Activated T-helper 1 cell treated with anti-CD3 and anti-CD28 coated beads, Interleukin-12 subunit alpha, Interleukin-12 subunit beta, Interleukin-2, Interleukin-4 antibody, amounts not matched to agents 30 ng/mL and 10 ng/mL and 1 ng/mL, durations not matched to agents 14 hours and 24 hours and 36 hours (primary cell): ENCODE results near the gene ADAM15. TPM values are rescaled to one million over a fixed set of nuclear protein-coding genes. Genes with fewer than 3 reads are reported as not detected.

Experiments used
- DNase-seq: peaks from one replicate; pipeline ENCODE4 v3.0.0; 2021; ENCODE audit warnings: low spot score
- H3K27ac Mint-ChIP-seq: one replicate; pipeline ENCODE4 v1.8.0; 2021; ENCODE audit warnings: mild to moderate bottlenecking, mixed read lengths
- H3K27me3 Mint-ChIP-seq: one replicate; pipeline ENCODE4 v1.8.0; 2022; ENCODE audit warnings: mild to moderate bottlenecking, moderate library complexity, mixed read lengths; ENCODE audit not compliant: insufficient read depth
- H3K36me3 Mint-ChIP-seq: one replicate; pipeline ENCODE4 v1.8.0; 2021; ENCODE audit warnings: low read depth, mixed read lengths
- H3K4me1 Mint-ChIP-seq: one replicate; pipeline ENCODE4 v1.8.0; 2021; ENCODE audit warnings: low read depth, mixed read lengths
- H3K4me3 Mint-ChIP-seq: one replicate; pipeline ENCODE4 v1.8.0; 2021; ENCODE audit warnings: mild to moderate bottlenecking, moderate library complexity, mixed read lengths
- H3K9me3 Mint-ChIP-seq: one replicate; pipeline ENCODE4 v1.8.0; 2021; ENCODE audit warnings: mixed read lengths
- intact Hi-C: fragments of 100-400 bp; cut with micrococcal nuclease; formaldehyde crosslinking; loops from one replicate; pipeline ENCODE4 v1.15.1; 2024
- total RNA-seq: library from RNA; stranded (reverse); gene quantifications from 2 replicates; pipeline ENCODE4 v1.2.3, GENCODE V29; 2022

Gene ADAM15
- total RNA-seq, 1 donor from 2014 or later = 82.9 TPM

- H3K4me1 Mint-ChIP-seq = peaks cover 34% of the 10 kb centered on the region
- peak overlapping the region; percentile 88 for H3K4me3 Mint-ChIP-seq
- H3K27me3 Mint-ChIP-seq = peaks cover 31% of the 10 kb centered on the region
- intact Hi-C loops = loop anchor here (1.0 to 10.0 kb wide), 15 partner anchors 7 to 760 kb away; partner anchors contain the start of genes ADAR, AQP10, ATP8B2 and CKS1B
- H3K9me3 Mint-ChIP-seq = no peaks in the 10 kb centered on the region
- peaks cover 4% of the 10 kb centered on the region for H3K36me3 Mint-ChIP-seq
- H3K27ac Mint-ChIP-seq = peak overlapping the region; percentile 94
- peak; percentile 89 for DNase-seq
Measured at GRCh38 chr1:155084722-155085503, 33.8 kb downstream of the ADAM15 start.

- Mint-ChIP-seq H3K9me3 (no peaks in the 10 kb centered on the region), H3K27me3 (peaks cover 27% of the 10 kb centered on the region), H3K4me3 (peak overlapping the region; percentile 88), H3K36me3 (peaks cover 4% of the 10 kb centered on the region), H3K27ac (peak overlapping the region; percentile 94), H3K4me1 (peaks cover 34% of the 10 kb centered on the region)
- intact Hi-C loops = loop anchor here (1.0 to 10.0 kb wide), 11 partner anchors 40 to 761 kb away; partner anchors contain the start of genes AQP10, ATP8B2, CKS1B and KRTCAP2
- peak; percentile 59 for DNase-seq
Measured at GRCh38 chr1:155085504-155086127, 34.5 kb downstream of the ADAM15 start.

- peak; percentile 73 for DNase-seq
- H3K27ac Mint-ChIP-seq = peak overlapping the region; percentile 81
- H3K36me3 Mint-ChIP-seq = peaks cover 4% of the 10 kb centered on the region
- peaks cover 34% of the 10 kb centered on the region for H3K4me1 Mint-ChIP-seq
- H3K27me3 Mint-ChIP-seq = peaks cover 23% of the 10 kb centered on the region
- intact Hi-C loops = loop anchor here (1.0 to 10.0 kb wide), 4 partner anchors 82 to 761 kb away; partner anchors contain the start of genes AQP10, ATP8B2 and RUSC1
- no peaks in the 10 kb centered on the region for H3K9me3 Mint-ChIP-seq
- peak overlapping the region; percentile 67 for H3K4me3 Mint-ChIP-seq
Measured at GRCh38 chr1:155086128-155086741, 35.1 kb downstream of the ADAM15 start.

- H3K36me3 Mint-ChIP-seq = no peaks in the 10 kb centered on the region
- DNase-seq = no peak
Measured at GRCh38 chr1:155086856-155087535, 35.9 kb downstream of the ADAM15 start.

GRCh38 chr1:155091071-155092051 is 40.2 kb downstream of the ADAM15 start:
- no peak overlapping the region for H3K27ac Mint-ChIP-seq
- H3K9me3 Mint-ChIP-seq = no peaks in the 10 kb centered on the region
- peaks cover 20% of the 10 kb centered on the region for H3K27me3 Mint-ChIP-seq
- peaks cover 7% of the 10 kb centered on the region for H3K4me1 Mint-ChIP-seq
- peak; percentile 69 for DNase-seq
- no peaks in the 10 kb centered on the region for H3K36me3 Mint-ChIP-seq
- intact Hi-C loops = loop anchor here (1.0 to 5.0 kb wide), 5 partner anchors 7 to 82 kb away; partner anchors contain the start of genes EFNA1, KRTCAP2, SLC50A1 and TRIM46
- no peak overlapping the region for H3K4me3 Mint-ChIP-seq

More at GRCh38 chr1:155086856-155087535, 35.9 kb downstream of the ADAM15 start:
- Mint-ChIP-seq H3K27me3 (peaks cover 17% of the 10 kb centered on the region), H3K27ac (no peak overlapping the region), H3K4me3 (peak overlapping the region; percentile 57), H3K4me1 (peaks cover 31% of the 10 kb centered on the region), H3K9me3 (no peaks in the 10 kb centered on the region)
- intact Hi-C loops = loop anchor here (1.0 to 10.0 kb wide), 4 partner anchors 81 to 762 kb away; partner anchors contain the start of genes AQP10, ATP8B2 and RUSC1

GRCh38 chr1:155092131-155092530 is 41.0 kb downstream of the ADAM15 start:
- H3K27ac Mint-ChIP-seq = no peak overlapping the region
- intact Hi-C loops = loop anchor here (1.0 to 5.0 kb wide), 2 partner anchors 8 to 35 kb away; partner anchors contain the start of gene EFNA1
- DNase-seq = no peak
- H3K4me3 Mint-ChIP-seq = no peak overlapping the region
- peaks cover 7% of the 10 kb centered on the region for H3K4me1 Mint-ChIP-seq
- H3K27me3 Mint-ChIP-seq = peaks cover 27% of the 10 kb centered on the region
- H3K36me3 Mint-ChIP-seq = no peaks in the 10 kb centered on the region
- H3K9me3 Mint-ChIP-seq = no peaks in the 10 kb centered on the region

- Mint-ChIP-seq H3K27me3 (peaks cover 28% of the 10 kb centered on the region), H3K4me3 (no peak overlapping the region)
Measured at GRCh38 chr1:155092641-155093040, 41.5 kb downstream of the ADAM15 start.

GRCh38 chr1:155093911-155094621 is 43.0 kb downstream of the ADAM15 start:
- DNase-seq = no peak
- H3K27me3 Mint-ChIP-seq = peaks cover 31% of the 10 kb centered on the region
- no peak overlapping the region for H3K4me3 Mint-ChIP-seq
- intact Hi-C loops = loop anchor here (5.0 kb wide), 1 partner anchor 33 kb away; the partner anchor contains the start of gene EFNA1
- no peak overlapping the region for H3K27ac Mint-ChIP-seq
- H3K9me3 Mint-ChIP-seq = no peaks in the 10 kb centered on the region
- peaks cover 7% of the 10 kb centered on the region for H3K4me1 Mint-ChIP-seq
- no peaks in the 10 kb centered on the region for H3K36me3 Mint-ChIP-seq

More at GRCh38 chr1:155092641-155093040, 41.5 kb downstream of the ADAM15 start:
- DNase-seq = no peak
- Mint-ChIP-seq H3K36me3 (no peaks in the 10 kb centered on the region), H3K9me3 (no peaks in the 10 kb centered on the region), H3K4me1 (peaks cover 7% of the 10 kb centered on the region), H3K27ac (no peak overlapping the region)
- intact Hi-C loops = loop anchor here (1.0 to 5.0 kb wide), 2 partner anchors 8 to 35 kb away; partner anchors contain the start of gene EFNA1

GRCh38 chr1:155094622-155094948 is 43.5 kb downstream of the ADAM15 start:
- H3K4me1 Mint-ChIP-seq = peaks cover 7% of the 10 kb centered on the region
- no peaks in the 10 kb centered on the region for H3K36me3 Mint-ChIP-seq
- no peak overlapping the region for H3K27ac Mint-ChIP-seq
- intact Hi-C loops = loop anchor here (5.0 kb wide), 1 partner anchor 33 kb away; the partner anchor contains the start of gene EFNA1
- peaks cover 31% of the 10 kb centered on the region for H3K27me3 Mint-ChIP-seq
- H3K9me3 Mint-ChIP-seq = no peaks in the 10 kb centered on the region
- no peak for DNase-seq
- H3K4me3 Mint-ChIP-seq = no peak overlapping the region

GRCh38 chr1:155099331-155099730 is 48.2 kb downstream of the ADAM15 start:
- Mint-ChIP-seq H3K27ac (no peak overlapping the region), H3K9me3 (no peaks in the 10 kb centered on the region), H3K4me1 (no peaks in the 10 kb centered on the region), H3K4me3 (no peak overlapping the region), H3K36me3 (no peaks in the 10 kb centered on the region), H3K27me3 (peaks cover 32% of the 10 kb centered on the region)
- intact Hi-C loops = no loop called here
- DNase-seq = no peak

- Mint-ChIP-seq H3K4me3 (no peak overlapping the region), H3K27ac (no peak overlapping the region), H3K27me3 (peaks cover 8% of the 10 kb centered on the region), H3K9me3 (no peaks in the 10 kb centered on the region), H3K36me3 (no peaks in the 10 kb centered on the region), H3K4me1 (no peaks in the 10 kb centered on the region)
- DNase-seq = no peak
- intact Hi-C loops = no loop called here
Measured at GRCh38 chr1:155103325-155103724, 52.2 kb downstream of the ADAM15 start.
